NT2/D1 (cell line): ENCODE measurements around the gene CEP95.
"Not testable (repeated sequence)": the region's sequence is repeated elsewhere in the genome, so short reads cannot be mapped to it uniquely, and the experiment has no call there.

Experiments
- SUZ12 ChIP-seq: IDR thresholded peaks from 2 replicates; pipeline ENCODE4 v1.6.1; 2011; ENCODE audit not compliant: insufficient read length, insufficient read depth; ENCODE audit errors: extremely low read depth
- YY1 ChIP-seq: IDR thresholded peaks from 2 replicates; pipeline ENCODE4 v1.6.1; 2011; ENCODE audit not compliant: insufficient read length, insufficient read depth
- ZNF274 ChIP-seq: IDR thresholded peaks from 2 replicates; pipeline ENCODE4 v1.6.1; 2011; ENCODE audit warnings: mild to moderate bottlenecking, low read depth, low read length

DNA sequence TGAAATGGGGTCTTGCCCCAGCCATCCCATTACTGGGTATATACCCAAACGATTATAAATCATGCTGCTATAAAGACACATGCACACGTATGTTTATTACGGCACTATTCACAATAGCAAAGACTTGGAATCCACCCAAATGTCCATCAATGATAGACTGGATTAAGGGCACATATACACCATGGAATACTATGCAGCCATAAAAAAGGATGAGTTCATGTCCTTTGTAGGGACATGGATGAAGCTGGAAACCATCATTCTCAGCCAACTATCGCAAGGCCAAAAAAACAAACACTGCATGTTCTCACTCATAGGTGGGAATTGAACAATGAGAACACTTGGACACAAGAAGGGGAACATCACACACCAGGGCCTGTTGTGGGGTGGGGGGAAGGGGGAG, 70.2 kb downstream of the CEP95 start:
- not testable (repeated sequence) for TF ChIP-seq YY1, ZNF274, SUZ12
